DMS53 treated with DMSO at 0.1 percent for 48 hours (cell line): ENCODE data around the gene IFNGR2.
"Not testable (repeated sequence)": the region's sequence is repeated elsewhere in the genome, so short reads cannot be mapped to it uniquely, and the experiment has no call there.

Experiments used
- DNase-seq: peaks from one replicate; lab custom pipeline; 2025; ENCODE audit not compliant: unreplicated experiment; lab: John Stamatoyannopoulos, UW

The IFNGR2 gene

DNA sequence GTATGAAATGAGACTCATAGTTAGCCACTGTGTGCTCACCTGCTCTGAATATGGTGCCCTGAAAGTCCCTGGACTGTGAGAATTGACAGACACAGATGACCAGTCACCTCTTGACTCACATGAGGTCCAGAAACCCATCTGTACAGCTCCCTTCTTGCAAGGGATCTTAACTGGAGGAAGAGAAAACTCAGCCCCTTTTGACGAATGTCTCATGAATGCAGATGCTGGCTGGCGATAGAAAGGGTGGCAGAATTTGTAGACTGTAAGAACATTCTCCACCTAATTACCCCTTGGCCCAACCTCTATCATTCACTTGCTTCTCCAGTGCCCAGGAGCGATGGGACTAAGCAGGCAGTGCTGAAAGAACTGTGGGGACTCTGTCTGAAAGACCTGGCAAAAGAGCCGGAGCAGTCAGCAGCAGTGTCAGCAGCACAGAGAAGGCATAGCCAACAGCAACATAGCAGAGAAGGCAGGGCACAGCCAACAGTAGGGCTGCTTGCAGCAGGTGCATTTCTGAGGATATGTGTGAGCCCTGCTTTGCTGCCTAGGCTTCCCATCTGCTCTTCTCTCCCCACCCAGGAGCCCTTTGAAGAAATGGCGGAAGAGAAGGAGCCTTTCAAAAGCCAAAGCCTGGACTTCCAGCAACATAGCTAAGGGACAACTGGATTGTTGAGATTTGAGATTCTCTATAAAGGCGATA, 25.8 kb upstream of the IFNGR2 start:
- DNase-seq, result no peak

DNA sequence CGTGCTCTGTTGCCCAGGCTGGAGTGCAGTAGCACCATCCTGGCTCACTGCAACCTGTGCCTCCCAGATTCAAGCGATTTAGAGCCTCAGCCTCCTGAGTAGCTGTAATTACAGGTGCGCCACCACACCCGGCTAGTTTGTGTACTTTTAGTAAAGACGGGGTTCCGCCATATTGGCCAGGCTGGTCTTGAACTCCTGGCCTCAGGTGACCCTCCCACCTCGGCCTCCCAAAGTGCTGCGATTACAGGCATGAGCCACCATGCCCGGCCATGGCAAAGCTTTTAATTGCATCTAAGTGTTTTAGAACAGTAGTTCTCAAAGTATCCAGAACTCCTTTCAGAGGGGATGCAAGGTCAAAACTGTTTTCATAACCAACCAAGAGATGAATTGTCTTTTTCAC, 25.1 kb upstream of the IFNGR2 start:
- DNase-seq, result no peak

DNA sequence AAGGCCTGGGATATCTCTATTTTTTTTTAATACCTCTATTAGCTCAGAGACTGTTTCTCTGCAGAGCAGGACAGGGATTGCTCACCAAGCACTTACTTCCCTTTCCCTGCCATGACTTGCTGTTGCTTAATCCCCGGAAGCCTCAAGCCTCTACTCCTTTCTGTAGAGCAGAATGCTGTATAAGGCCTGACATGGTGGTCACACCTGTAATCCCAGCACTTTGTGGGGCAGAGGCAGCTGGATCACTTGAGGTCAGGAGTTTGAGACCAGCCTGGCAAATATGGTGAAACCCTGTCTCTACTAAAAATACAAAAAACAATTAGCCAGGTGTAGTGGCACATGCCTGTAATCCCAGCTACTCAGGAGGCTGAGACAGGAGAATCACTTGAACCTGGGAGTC, 23.3 kb upstream of the IFNGR2 start:
- DNase-seq, result not testable (repeated sequence)

DNA sequence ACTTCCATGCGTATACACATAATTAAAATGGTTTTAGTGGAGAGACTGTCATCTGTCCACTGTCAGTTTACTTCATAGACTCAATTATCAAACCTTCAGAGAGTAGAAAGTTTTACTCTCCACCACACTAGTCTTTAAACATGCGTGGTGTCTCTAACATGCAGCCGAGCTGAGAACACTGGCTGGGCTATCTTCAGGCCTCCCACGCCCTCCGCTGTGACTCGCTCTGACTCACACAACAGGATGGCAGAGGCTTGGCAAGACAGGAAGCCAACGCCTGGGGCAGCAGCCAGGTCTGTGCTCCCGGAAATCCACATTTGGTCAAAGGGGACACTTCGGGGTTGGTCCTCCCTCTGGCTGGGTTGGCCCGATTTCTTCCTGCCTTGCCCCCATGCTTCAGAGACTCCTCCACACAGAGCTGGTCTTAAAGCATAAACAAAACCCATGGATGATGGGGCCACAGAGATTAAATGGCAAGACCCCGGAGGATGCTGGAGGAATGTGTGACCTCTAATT, 22.7 kb upstream of the IFNGR2 start:
- peak; percentile 66 for DNase-seq

DNA sequence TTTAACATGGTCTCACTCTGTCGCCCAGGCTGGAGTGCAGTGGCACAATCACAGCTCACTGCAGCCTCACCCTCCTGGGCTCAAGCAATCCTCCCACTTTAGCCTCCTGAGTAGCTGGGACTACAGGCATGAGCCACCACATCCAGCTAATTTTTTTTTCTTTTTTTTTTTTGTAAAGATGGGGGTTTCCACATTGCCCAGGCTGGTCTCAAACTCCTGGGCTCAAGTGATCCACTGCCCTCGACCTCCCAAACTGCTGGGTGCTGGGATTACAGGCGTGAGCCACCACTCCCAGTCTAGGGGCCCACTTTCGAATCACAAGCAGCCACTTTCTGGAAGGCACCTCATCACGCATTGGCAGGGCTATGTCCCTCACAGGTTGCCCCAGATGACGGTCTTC, 21.8 kb upstream of the IFNGR2 start:
- DNase-seq, result not testable (repeated sequence)

DNA sequence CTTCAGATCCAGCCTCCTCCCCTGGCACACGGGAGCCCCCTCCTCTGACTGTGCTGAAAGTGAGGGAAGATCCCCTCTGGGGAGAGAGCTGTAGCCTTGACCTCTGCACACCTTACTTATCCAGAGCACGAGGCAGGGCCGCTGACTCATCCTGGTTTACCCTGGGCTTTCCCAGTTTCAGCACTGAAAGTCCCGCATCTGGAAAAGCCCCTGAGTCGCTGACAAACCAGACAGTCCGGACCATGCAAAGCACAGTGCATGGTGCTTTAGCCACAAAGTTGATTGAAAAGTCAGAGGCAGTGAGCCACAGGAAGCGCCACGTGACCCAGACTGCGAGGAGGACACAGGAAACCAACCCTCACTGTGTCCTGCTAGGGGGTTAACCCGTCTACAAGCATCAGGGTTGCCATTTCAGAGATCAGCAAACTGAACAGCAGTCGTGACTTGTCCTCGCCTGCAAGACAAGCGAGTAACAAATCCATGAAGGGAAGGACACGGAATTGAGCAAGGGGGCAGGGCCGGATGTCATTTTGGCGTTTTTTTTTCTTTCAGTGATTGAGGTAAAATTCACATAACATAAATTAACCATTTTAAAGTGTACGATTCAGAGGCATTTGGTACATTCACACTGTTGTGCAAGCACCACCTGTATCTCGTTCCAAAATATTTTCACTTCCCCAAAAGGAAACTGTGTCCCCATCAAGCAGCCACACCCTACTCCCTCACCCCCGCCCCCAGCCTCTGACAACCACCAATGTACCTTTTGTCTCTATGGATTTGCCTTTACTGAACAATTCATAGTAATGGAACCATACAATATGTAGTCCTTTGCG, 19.9 kb upstream of the IFNGR2 start:
- DNase-seq, result peak; percentile 34

DNA sequence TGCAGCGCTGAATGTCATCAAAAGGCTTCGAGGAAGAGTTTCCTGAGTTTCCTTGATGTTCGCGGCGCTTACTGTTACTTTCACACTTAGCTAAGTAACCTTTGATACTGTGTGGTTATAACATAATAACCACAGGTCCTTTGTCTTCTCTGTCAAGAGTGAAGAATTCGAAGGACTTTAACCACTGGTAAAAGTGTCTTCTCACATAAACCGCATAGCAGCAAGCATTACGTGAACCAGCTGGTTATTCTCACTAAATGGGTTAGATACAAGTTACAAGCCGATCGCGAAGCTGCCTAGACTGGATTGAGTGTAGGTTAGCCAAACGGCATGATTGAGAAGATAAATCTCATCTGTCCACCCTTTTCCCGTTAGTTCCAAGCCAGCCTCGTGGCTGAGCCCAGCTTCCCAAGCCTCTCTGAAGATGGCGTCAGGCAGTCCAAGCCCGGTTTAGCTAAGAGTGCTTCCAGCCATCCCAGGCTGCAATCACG, 18.3 kb upstream of the IFNGR2 start:
- no peak for DNase-seq

DNA sequence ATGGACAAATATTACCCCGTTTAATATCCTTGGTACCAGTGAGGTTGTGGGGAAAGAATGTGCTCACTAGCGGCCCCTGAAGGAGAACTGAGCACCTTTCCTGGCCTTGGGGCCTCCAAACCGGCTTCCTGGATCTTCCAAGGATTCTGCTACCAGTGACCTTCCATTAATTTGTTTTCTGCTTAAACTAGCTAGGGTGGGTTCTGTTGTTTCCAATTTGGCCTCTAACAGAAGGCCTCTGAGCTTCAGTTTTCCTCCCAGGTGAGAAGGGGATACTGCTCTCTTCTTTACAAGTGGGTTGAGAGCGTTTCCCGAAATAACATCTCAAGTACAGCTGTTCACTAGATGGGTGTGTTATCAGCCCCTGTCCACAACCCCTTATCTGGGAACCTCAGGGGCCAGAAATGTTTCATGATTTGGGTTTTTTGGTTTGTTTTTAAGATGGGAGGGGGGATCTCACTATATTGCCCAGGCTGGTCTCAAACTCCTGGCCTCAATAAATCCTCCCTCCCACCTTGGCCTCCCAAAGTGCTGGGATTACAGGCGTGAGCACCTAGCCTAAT, 16.9 kb upstream of the IFNGR2 start:
- DNase-seq, result no peak

DNA sequence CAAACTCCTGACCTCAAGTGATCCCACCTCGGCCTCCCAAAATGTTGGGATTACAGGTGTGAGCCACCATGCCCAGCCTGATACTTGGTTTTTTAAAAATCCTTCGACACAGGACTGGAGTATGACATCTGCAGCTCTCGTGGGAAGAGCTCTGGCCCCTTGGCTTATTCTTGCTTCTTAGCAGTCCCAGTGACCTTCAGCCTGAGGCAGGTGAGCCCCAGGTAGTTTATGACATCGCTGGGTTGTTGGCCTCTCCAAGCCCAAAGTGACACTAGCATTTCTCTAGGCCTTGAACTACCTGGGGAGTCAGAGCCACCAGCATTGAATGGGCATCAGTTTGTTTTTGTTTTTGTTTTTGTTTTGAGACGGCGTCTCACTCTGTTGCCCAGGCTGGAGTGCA, 15.9 kb upstream of the IFNGR2 start:
- DNase-seq, result no peak

DNA sequence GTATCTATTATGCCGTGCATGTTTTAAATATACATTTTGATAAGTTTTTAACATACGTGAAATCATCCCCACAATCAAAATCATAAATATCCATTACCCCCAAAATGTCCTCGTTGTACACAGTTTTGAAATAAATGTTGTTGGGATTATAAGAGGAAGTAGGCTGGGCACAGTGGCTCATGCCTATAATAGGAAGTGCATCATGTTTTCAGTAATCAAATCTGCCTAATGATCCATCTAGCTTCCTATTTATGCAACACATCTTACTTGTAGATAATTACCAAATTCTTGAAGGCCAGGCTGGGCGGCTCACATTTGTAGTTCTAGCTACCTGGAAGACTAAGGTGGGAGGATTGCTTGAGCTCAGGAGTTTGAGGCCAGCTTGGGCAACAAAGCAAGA, 15.0 kb upstream of the IFNGR2 start:
- DNase-seq, result no peak

DNA sequence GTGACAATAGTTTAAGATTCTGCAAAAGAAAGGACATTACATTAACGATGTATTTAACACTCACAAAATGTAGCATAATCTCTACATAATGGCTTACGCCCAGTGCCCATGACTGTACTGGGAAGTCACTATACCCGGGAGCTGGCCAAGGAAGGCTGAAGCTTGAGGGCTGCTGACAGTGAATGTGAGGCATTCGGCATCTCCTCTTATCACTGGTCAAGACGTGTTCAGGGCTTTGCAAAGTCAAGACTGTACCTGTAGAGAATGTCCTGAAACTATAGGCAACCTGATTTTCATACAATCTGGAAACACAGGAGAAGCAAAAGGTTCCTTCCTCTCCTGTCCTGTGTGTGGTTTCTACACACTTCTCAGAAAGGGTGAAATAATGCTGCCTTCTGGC, 12.7 kb upstream of the IFNGR2 start:
- no peak for DNase-seq

DNA sequence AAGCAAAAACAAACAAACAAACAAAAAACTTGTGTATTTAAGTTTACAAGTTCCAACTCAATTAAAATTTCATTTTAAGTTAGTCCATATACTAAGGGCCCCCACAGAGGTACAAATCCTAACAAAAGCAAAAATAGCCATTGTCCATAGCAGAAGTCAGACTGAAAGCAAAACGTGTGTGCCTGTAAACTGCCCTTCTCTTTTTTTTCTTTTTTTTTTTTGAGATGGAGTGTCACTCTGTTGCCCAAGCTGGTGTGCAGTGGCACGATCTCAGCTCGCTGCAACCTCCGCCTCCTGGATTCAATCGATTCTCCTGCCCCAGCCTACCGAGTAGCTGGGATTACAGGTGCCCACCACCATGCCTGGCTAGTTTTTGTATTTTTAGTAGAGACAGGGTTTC, 11.6 kb upstream of the IFNGR2 start:
- no peak for DNase-seq

DNA sequence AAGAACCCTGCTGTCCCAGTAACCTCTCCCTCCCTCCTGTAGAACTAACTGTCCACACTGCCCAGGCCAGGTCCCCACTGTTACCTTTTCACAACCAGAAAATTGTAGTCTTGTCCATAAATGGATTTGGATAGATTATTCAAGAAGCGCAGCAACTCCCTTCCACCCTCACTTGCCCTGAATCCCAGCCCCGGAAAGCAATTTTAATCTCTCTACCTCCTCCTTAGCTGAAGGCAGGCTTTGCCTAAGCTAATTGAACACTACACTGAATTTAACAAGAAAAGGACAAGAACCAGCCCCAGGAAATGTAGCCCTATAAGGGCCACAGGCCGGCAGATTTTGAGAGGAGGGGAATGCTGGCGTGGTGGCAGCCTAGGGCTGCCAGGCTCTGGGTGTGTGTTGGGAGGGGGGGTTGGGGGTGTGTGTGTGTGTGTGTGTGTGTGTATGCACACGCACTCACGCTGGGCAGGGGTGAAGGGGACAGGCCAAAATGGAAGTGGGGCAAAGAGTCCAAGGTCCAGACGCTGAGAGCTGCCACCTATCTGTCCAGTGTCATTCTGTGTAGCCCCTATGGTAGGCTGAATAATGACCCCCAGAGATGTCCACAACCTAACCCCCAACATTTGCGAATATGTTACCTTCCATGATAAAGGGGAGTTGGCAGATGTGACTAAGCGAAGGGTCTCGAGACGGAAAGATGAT, 10.8 kb upstream of the IFNGR2 start:
- no peak for DNase-seq

DNA sequence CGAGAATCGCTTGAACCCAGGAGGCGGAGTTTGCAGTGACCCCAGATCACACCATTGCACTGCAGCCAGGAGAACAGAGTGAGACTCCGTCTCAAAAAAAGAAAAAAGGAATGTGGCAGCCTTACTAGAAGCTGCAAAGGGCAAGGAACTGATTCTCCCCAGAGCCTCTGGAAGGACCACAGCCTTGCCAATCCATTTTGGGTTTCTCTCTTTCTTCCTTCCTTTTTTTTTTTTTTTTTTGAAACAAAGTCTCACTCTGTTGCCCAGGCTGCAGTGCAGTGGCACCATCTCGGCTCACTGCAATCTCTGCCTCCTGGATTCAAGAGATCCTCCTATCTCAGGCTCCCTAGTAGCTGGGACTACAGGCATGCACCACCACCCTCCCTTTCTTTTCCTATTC, 9.9 kb upstream of the IFNGR2 start:
- no peak for DNase-seq

DNA sequence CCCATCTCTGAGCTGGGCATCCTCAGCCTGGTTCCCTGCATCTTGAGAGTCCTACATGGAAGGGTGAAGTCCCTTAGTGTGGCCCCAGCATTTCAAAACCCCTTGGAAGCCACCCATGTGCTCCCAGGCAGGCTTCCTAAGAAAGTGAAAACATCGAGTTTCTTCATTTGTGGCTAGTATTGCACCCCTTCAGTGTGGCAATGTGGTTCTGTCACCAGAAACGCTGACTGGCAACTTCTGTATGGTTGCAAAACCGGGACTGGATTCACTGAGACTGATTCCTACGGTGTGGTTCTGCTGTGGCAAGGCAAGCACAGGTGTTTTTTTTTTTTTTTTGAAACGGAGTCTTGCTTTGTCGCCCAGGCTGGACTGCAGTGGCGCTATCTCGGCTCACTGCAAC, 9.0 kb upstream of the IFNGR2 start:
- DNase-seq, result no peak

DNA sequence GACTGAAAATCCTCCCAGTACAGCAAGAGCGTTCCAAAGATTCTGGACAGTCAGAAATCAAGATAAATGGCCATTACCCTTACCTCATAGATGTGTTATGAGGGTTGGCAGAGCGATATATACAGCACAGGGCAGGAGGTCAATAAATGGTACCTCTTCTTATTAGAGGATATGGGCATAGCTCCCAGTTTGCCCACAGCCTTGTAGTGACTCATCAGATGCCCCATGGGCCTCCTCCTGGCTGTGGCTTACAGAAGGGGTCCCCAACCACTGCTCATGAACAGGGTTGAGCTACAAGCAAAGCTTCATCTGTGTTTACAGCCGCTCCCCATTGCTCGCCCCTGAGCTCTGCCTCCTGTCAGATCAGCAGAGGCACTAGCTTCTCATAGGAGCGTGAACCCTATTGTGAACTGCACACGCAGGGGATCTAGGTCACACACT, 7.3 kb upstream of the IFNGR2 start:
- DNase-seq, result no peak

DNA sequence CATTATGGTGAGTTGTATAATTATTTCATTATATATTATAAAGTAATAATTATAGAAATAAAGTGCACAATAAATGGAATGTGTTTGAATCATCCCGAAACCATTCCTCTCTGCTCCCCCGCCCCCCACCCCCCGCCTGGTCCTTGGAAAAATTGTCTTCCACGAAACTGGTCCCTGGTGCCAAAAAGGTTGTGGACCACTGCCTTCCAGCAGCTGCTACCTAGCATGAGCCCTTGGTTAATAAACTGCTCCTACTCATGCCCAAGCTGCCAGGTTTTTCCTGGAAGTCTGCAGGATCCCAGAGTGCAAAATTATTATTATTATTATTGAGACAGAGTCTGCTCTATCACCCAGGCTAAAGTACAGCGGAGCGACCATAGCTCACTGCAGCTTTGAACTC, 6.8 kb upstream of the IFNGR2 start:
- DNase-seq, result no peak

DNA sequence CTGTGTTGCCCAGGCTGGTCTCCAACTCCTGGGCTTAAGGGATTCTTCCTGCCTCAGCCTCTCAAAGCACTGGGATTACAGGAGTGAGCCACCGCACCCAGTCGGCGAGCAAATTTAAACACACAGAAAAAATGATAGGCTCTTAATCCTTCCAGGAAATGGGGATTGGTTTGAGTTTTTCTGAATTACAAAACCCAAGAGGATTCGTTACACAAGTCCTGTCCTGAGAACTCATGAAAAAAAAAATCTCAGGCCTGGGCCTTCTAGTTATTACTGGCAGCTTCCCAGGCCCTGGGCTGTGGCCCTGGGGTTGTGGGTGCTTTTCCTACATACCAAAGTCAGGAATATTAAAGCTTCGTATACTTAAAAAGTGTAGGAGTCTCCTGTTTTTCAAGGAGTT, 6.3 kb upstream of the IFNGR2 start:
- no peak for DNase-seq

DNA sequence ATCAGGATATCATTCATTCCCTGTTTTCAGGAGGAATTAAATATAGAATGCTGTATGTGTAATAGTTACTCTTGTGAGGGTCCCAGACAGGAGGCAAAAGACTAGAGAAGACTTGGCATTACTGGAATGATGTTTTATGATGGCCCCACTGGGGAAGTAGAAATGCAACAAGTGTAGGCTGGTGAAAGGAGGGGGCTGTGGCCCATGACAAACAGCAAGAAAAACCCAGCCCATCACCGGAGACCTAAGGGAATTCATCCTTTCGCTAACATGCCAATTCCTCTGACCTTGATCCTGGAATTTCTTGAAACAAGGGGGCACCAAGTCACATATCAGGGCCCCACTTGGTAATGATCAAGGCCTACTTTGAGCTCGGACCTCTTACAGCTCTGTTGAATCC, 5.5 kb upstream of the IFNGR2 start:
- no peak for DNase-seq

DNA sequence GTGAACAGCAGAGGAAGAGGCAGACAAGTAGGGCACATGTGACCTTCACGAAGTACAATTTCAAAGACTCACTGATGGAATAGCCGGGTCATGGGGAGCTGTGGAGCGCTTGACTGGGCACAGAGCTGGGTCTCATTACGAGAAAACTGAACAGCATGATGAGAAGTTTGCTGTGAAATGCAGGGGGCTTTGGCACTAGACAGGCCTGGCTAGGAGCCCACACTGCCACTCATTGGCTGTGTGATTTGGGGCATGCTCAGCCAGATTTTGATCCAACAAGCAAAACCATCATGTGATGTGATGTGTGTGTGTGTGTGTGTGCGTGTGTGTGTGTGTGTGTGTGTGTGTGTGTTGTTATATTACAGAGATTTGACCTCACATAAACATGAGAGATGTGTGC, 4.9 kb upstream of the IFNGR2 start:
- no peak for DNase-seq

DNA sequence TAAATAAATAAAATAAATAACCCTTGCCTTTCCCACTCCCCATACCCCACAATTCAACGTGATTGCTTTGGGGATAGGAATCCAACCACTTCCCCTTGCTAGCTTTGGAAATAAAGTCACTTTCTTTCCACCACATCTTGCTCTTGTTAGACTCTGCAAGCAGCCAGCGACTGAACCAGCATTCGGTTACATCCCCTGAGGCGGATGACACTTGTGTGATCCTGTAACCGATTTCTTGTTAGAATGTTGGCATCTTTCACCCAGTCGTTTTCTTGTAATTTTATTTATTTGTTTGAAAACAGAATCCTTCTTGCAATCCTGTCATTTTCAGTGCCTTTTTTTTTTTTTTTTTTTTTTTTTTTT, 1.6 kb upstream of the IFNGR2 start:
- no peak for DNase-seq
